ENCODE data around the gene KRTAP5-1. TPM values are rescaled to one million over a fixed set of nuclear protein-coding genes. Genes with fewer than 3 reads are reported as not detected.

The KRTAP5-1 gene
- total RNA-seq, 1 donor from 2014 or later = not detected

DNA sequence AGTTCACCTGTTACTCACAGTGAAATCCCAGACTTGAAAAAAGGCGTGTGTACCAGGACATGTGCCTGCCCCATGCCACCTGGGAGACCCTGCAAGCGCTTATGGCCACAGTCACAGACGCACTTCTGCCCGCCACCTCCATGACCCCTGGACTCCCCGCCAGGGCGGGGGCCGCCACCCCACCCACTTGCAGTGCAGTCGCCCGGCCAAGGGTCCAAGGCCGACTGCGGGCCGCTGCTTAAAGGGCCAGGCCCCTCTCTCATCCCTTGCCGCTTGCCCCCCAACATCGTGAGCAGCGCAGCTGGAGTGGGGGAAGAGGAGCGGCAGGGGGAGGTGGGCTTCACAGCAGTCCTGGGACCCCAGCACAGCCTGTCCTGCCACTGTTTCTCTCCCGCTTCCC lies 23.8 kb downstream of the KRTAP5-1 start:
- H3K4me1 ChIP-seq = peaks cover 21% of the 10 kb centered on the region
- intact Hi-C loops (cut with DNase I) = no loop called here
- TF ChIP-seq, protein P1, sequence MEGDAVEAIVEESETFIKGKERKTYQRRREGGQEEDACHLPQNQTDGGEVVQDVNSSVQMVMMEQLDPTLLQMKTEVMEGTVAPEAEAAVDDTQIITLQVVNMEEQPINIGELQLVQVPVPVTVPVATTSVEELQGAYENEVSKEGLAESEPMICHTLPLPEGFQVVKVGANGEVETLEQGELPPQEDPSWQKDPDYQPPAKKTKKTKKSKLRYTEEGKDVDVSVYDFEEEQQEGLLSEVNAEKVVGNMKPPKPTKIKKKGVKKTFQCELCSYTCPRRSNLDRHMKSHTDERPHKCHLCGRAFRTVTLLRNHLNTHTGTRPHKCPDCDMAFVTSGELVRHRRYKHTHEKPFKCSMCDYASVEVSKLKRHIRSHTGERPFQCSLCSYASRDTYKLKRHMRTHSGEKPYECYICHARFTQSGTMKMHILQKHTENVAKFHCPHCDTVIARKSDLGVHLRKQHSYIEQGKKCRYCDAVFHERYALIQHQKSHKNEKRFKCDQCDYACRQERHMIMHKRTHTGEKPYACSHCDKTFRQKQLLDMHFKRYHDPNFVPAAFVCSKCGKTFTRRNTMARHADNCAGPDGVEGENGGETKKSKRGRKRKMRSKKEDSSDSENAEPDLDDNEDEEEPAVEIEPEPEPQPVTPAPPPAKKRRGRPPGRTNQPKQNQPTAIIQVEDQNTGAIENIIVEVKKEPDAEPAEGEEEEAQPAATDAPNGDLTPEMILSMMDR (IDR thresholded peaks at IDR 0.05) = no peak
- no peak overlapping the region for H3K4me3 ChIP-seq
- H3K27ac ChIP-seq = no peak overlapping the region
- H3K27me3 ChIP-seq (ENCODE audit: low read depth) = no peaks in the 10 kb centered on the region
- ATAC-seq (no peak), DNase-seq (peak; percentile 29)
- no peaks in the 10 kb centered on the region for H3K9me3 ChIP-seq
- peaks cover 17% of the 10 kb centered on the region for H3K36me3 ChIP-seq

- no peak for ATAC-seq
- no peak for DNase-seq
- Histone ChIP-seq H3K4me1 (peaks cover 21% of the 10 kb centered on the region), H3K27ac (no peak overlapping the region), H3K36me3 (peaks cover 17% of the 10 kb centered on the region), H3K4me3 (no peak overlapping the region), H3K27me3 (ENCODE audit: low read depth) (no peaks in the 10 kb centered on the region), H3K9me3 (no peaks in the 10 kb centered on the region)
- TF ChIP-seq, protein P1 (IDR thresholded peaks at IDR 0.05) = no peak
- intact Hi-C loops (cut with DNase I) = no loop called here
Measured at GRCh38 chr11:1560649-1561251, 24.3 kb downstream of the KRTAP5-1 start.

- peaks cover 21% of the 10 kb centered on the region for H3K4me1 ChIP-seq
- no peak for ATAC-seq
- H3K36me3 ChIP-seq = peaks cover 14% of the 10 kb centered on the region
- H3K27me3 ChIP-seq (ENCODE audit: low read depth) = peaks cover 4% of the 10 kb centered on the region
- peak; percentile 42 for DNase-seq
- H3K9me3 ChIP-seq = no peaks in the 10 kb centered on the region
- intact Hi-C loops (cut with DNase I) = no loop called here
- no peak overlapping the region for H3K4me3 ChIP-seq
- TF ChIP-seq, protein P1 (IDR thresholded peaks at IDR 0.05) = no peak
- H3K27ac ChIP-seq = peak overlapping the region; percentile 85
Measured at GRCh38 chr11:1560002-1560648, 25.0 kb downstream of the KRTAP5-1 start.

DNA sequence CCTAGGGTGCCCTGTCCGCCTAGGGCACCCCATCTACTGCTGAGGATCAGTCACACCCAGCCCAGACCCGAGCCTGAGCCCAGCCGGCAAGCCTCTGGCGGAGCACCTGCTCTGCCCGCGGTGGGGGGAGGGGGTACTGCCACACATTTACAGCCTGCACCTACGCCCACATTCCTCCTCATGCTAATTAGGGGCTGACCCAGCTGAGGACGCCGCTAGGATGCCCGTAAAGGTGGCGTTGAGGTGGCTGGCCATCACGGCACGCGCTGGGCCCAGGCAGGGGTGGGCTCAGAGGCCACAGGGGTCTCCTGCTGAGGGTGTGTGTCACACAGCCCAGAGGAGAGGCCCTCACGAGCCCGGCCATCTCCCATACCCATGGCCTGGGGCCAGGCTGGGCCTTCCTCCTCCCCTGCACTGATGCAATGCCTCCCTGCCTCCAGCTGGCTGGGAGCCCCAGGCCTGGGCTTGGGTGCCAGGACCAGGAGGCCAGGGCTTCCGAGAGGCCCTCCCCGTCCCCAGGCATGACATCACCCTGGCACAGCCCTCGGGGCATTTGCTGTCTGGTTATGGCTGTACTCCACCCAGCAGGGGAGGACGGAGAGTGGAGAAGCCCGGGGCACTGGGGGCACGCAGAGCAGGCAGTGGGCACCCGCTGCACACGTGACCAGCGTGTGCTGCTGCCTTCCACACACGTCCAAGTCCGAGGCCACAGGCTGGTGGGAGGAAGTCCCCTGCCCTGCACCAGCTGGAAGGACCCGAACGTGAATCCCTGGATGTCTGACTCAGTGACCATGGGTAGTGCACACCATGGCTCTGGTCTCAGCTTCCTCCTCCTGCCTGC lies 25.8 kb downstream of the KRTAP5-1 start:
- Histone ChIP-seq H3K9me3 (no peaks in the 10 kb centered on the region), H3K4me3 (peak overlapping the region; percentile 36), H3K27ac (peak overlapping the region; percentile 85), H3K4me1 (peaks cover 21% of the 10 kb centered on the region), H3K27me3 (ENCODE audit: low read depth) (peaks cover 5% of the 10 kb centered on the region), H3K36me3 (peaks cover 14% of the 10 kb centered on the region)
- intact Hi-C loops (cut with DNase I) = no loop called here
- TF ChIP-seq, protein P1 (IDR thresholded peaks at IDR 0.05) = no peak
- DNase-seq = peak; percentile 92
- peak; percentile 87 for ATAC-seq

GRCh38 chr11:1558775-1559110 lies 26.3 kb downstream of the KRTAP5-1 start:
- TF ChIP-seq, protein P1 (IDR thresholded peaks at IDR 0.05) = no peak
- peak; percentile 0 for ATAC-seq
- DNase-seq = no peak

More at GRCh38 chr11:1558775-1559110, 26.3 kb downstream of the KRTAP5-1 start:
- H3K36me3 ChIP-seq = peaks cover 14% of the 10 kb centered on the region
- no peaks in the 10 kb centered on the region for H3K9me3 ChIP-seq
- H3K4me3 ChIP-seq = peak overlapping the region; percentile 36
- H3K27ac ChIP-seq = peak overlapping the region; percentile 85
- intact Hi-C loops (cut with DNase I) = no loop called here
- H3K27me3 ChIP-seq (ENCODE audit: low read depth) = peaks cover 5% of the 10 kb centered on the region
- H3K4me1 ChIP-seq = peaks cover 21% of the 10 kb centered on the region
